Measurements from ENCODE around the gene DUSP22. TPM values are rescaled to one million over a fixed set of nuclear protein-coding genes. Genes with fewer than 3 reads are reported as not detected.

Gene DUSP22
- total RNA-seq, 1 experiment from 2014 or later = 34.8 TPM

DNA sequence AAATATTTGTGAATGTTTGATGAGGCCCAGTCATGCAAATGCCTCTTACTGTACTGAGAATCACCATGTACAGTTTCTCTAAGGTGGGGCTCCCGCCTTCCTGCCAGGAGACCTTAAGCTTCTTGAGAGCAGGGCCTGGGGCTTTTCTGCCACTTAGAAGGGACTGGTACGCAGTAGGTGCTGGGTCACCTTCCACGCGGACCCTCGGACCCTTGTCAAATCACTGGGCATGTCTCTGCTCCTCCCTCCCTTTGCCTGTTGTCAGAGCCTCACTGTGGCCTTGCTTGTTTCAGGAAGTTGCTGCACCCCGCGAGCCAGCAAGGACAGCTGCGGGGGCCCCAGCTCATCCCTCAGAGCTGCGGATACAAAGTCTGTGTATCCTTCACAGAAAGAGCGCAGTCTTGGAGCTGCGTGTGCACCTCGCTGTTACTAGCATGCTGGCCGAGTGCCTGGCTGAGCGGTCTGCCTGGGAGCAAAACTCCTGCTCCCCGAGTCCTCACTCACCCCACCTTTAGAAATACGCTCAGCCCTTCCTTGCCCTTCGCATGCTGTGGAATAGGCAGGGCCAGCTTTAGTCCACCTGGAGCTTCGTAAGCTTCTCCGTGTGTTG lies 68.6 kb downstream of the DUSP22 start:
- POLR2A ChIA-PET = no interaction called here
- intact Hi-C loops (cut with micrococcal nuclease; ENCODE audit: unreplicated experiment) (no loop called here), in situ Hi-C loops (cut with HindIII; ENCODE audit: low pct_unique_long_range_greater_than_20kb, low sequenced_read_pairs) (no loop called here)
- peaks cover 5% of the 10 kb centered on the region for H3K9me3 ChIP-seq (ENCODE audit: control insufficient read depth, insufficient read depth, low read depth, low read length)
- TF ChIP-seq CTCF (IDR thresholded peaks at IDR 0.05) (no peak), SIN3A (IDR thresholded peaks at IDR 0.05; ENCODE audit: borderline replicate concordance, insufficient read depth, low read depth, low read length) (no peak), POLR2AphosphoS5 (IDR thresholded peaks at IDR 0.05; ENCODE audit: low read depth, low read length) (no peak), REST (IDR thresholded peaks at IDR 0.05; ENCODE audit: insufficient read depth in 1 of 2, low read depth in 2 of 2, low read length in 1 of 2) (no peak), TCF7L2 (IDR thresholded peaks at IDR 0.05; ENCODE audit: low read depth, low read length) (no peak)
- BruUV-seq (replicated peaks) = no TSS peak
- H3K4me3 ChIP-seq (ENCODE audit: low read depth in 2 of 2, low read length in 2 of 2) = no peak overlapping the region
- no peaks in the 10 kb centered on the region for H3K36me3 ChIP-seq (ENCODE audit: control insufficient read depth, insufficient read depth, low read length)
- H3K4me1 ChIP-seq (ENCODE audit: control insufficient read depth, insufficient read depth, low read length) = no peaks in the 10 kb centered on the region
- no peak for ATAC-seq
- H3K27ac ChIP-seq (ENCODE audit: low read length) = no peak overlapping the region
- CTCF ChIA-PET = no interaction called here
- DNase-seq (ENCODE audit: low read depth, low spot score) = no peak
- H3K27me3 ChIP-seq (ENCODE audit: control insufficient read depth, insufficient read depth, low read length) = peaks cover 2% of the 10 kb centered on the region; the same call in 1 of the 2 replicates

DNA sequence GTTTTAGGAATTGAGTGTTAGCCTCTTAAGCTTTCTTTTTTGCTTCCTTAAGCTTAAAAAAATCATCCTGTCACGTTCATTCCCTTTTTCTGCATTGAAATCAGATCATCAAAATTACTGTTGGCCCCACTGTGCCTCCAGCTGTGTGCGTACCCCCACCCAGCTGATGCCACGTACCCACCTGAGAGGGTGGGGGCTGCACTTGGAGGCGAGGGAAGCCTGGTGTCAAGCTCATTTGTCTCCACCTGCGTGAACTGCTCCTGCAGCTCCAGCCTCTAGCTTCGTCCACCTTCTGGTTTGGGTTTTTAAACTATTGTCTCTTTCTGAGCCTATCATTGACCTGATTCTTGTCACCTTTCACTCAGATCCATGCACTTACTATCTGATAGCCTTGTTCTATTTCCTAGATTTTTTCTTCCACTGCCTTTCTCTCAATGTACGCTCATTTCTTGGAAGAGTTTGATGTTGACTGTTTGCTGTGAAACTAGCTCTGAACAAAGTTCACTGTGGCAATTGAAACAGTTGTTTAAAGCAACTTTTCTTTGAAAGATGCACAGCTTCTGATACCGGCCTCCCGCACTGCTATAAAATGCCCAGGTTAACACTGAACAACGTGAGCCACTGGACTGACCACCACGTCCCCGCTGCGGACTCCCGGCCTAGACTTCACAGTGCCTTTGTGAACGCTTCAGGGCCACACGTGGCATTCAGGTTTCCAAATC lies 69.3 kb downstream of the DUSP22 start:
- Histone ChIP-seq H3K9me3 (ENCODE audit: control insufficient read depth, insufficient read depth, low read depth, low read length) (peaks cover 5% of the 10 kb centered on the region), H3K27me3 (ENCODE audit: control insufficient read depth, insufficient read depth, low read length) (peaks cover 9% of the 10 kb centered on the region; the same call in 1 of the 2 replicates), H3K4me1 (ENCODE audit: control insufficient read depth, insufficient read depth, low read length) (no peaks in the 10 kb centered on the region), H3K36me3 (ENCODE audit: control insufficient read depth, insufficient read depth, low read length) (no peaks in the 10 kb centered on the region), H3K27ac (ENCODE audit: low read length) (no peak overlapping the region), H3K4me3 (ENCODE audit: low read depth in 2 of 2, low read length in 2 of 2) (no peak overlapping the region)
- ATAC-seq = no peak
- DNase-seq (ENCODE audit: low read depth, low spot score) = no peak
- intact Hi-C loops (cut with micrococcal nuclease; ENCODE audit: unreplicated experiment) = no loop called here
- in situ Hi-C loops (cut with HindIII; ENCODE audit: low pct_unique_long_range_greater_than_20kb, low sequenced_read_pairs) = no loop called here
- BruUV-seq (replicated peaks) = no TSS peak
- ChIA-PET CTCF (no interaction called here), POLR2A (no interaction called here)
- no peak for TF ChIP-seq SIN3A (IDR thresholded peaks at IDR 0.05; ENCODE audit: borderline replicate concordance, insufficient read depth, low read depth, low read length)
